ENCODE results near the gene GRXCR1. TPM values are rescaled to one million over a fixed set of nuclear protein-coding genes. Genes with fewer than 3 reads are reported as not detected.

GRXCR1 gene
- 0.44 TPM for total RNA-seq

GRCh38 chr4:42892413-42892812 is at the start of gene GRXCR1:
Gene GRXCR1 (plus strand): TSS chr4:42892713. CDS start chr4:42893267, 554 bp downstream.

Other genes with a start within 250 kb of the GRXCR1 start
- 105 TPM for gene ATP8A1, start 235.6 kb upstream of the GRXCR1 start, total RNA-seq

Data from camera-type eye (tissue), 1 donor.